HepG2 (cell line): Measurements from ENCODE around the gene RMI1. TPM values are rescaled to one million over a fixed set of nuclear protein-coding genes. Genes with fewer than 3 reads are reported as not detected.

ENCODE experiments used
- ATAC-seq: fragments of 200-7000 bp; cut with Tn5 transposase; 3 replicates; pipeline ENCODE4 v1.9.1; 2020; ENCODE audit warnings: mild to moderate bottlenecking, moderate library complexity
- BruUV-seq: library from RNA; stranded (reverse); fragments of 400-500 nt; replicated peaks from 2 replicates; lab custom pipeline; 2021; lab: Mats Ljungman, UMichigan
- CTCF ChIA-PET: fragments of 300-600 bp; formaldehyde crosslinking; extraction: SDS; loops from one replicate; lab custom pipeline; 2021; ENCODE audit warnings: low total read pairs, inconsistent platforms, low intra/inter-chr PET ratio; lab: Yijun Ruan, JAX
- POLR2A ChIA-PET: fragments of 350-600 bp; sonication (Branson Sonifier 250); formaldehyde crosslinking; loops from one replicate; lab custom pipeline; 2020; ENCODE audit warnings: antibody characterized with exemption, inconsistent platforms; lab: Yijun Ruan, JAX
- DNase-seq: peaks from one replicate; pipeline ENCODE4 v3.0.0-alpha.2; 2015; ENCODE audit warnings: low spot score
- FAIRE-seq: peaks from 3 replicates; lab custom pipeline; 2011; peaks lifted over from hg19 to GRCh38; lab: Jason Lieb, UNC
- H2AFZ ChIP-seq: one replicate; pipeline ENCODE4 v1.6.1; 2011; ENCODE audit warnings: low read length, inconsistent platforms
- H3K27ac ChIP-seq: fragments of 300-600 bp; 3 replicates; pipeline ENCODE4 v1.8.0; 2011; ENCODE audit warnings: mixed run types, mild to moderate bottlenecking, mixed read lengths, low read length, inconsistent platforms; ENCODE audit not compliant: insufficient read depth; ENCODE audit errors: extremely low read length
- H3K27me3 ChIP-seq, 2 experiments: fragments of 200-600 bp in 1 of 2; 2 replicates in 1 of 2; 3 replicates in 1 of 2; pipeline versions ENCODE4 v1.6.0 to v1.8.0; 2011; ENCODE audit warnings: low read length in 2 of 2, mild to moderate bottlenecking in 2 of 2, moderate library complexity in 2 of 2, inconsistent platforms in 1 of 2; ENCODE audit not compliant: insufficient read depth in 2 of 2, control insufficient read depth in 1 of 2
- H3K36me3 ChIP-seq, 2 experiments: fragments of 200-600 bp in 1 of 2; replicated peaks in 1 of 2; 2 replicates in 1 of 2; 3 replicates in 1 of 2; pipeline versions ENCODE4 v1.5.1 to v1.8.0; 2011; ENCODE audit warnings: low read length in 2 of 2, inconsistent platforms in 1 of 2; ENCODE audit not compliant: insufficient read depth in 2 of 2, control insufficient read depth in 1 of 2
- H3K4me1 ChIP-seq: 2 replicates; pipeline ENCODE4 v1.5.1; 2012; ENCODE audit warnings: low read length, inconsistent platforms; ENCODE audit not compliant: insufficient read depth
- H3K4me2 ChIP-seq: 2 replicates; pipeline ENCODE4 v1.6.0; 2011; ENCODE audit warnings: low read depth, low read length, inconsistent platforms
- H3K4me3 ChIP-seq, 3 experiments: fragments of 200-600 bp in 1 of 3; sonication (generic), shearing (Covaris generic) in 1 of 3; replicated peaks in 1 of 3; 2 replicates each; pipeline ENCODE4 v1.5.1; 2011 to 2016; ENCODE audit warnings: low read length in 3 of 3, inconsistent platforms in 2 of 3, low read depth in 2 of 3, mild to moderate bottlenecking in 2 of 3, control low read depth in 1 of 3, mixed read lengths in 1 of 3; ENCODE audit not compliant: insufficient read depth in 1 of 3
- H3K79me2 ChIP-seq: one replicate; pipeline ENCODE4 v1.6.1; 2011; ENCODE audit warnings: low read length, inconsistent platforms; ENCODE audit not compliant: insufficient read depth
- H3K9ac ChIP-seq: 2 replicates; pipeline ENCODE4 v1.6.0; 2011; ENCODE audit warnings: mild to moderate bottlenecking, low read depth, low read length, inconsistent platforms; ENCODE audit not compliant: insufficient read depth
- H3K9me3 ChIP-seq: 2 replicates; pipeline ENCODE4 v1.5.1; 2012; ENCODE audit warnings: mild to moderate bottlenecking, low read length
- H4K20me1 ChIP-seq: 2 replicates; pipeline ENCODE4 v1.6.0; 2011; ENCODE audit warnings: inconsistent platforms, mild to moderate bottlenecking, low read length, moderate library complexity; ENCODE audit not compliant: insufficient read depth
- CTCF ChIP-seq: sonication (generic); formaldehyde crosslinking; IDR thresholded peaks from 2 replicates; pipeline ENCODE4 v1.5.0; 2020; ENCODE audit warnings: mild to moderate bottlenecking, missing genetic modification reagents, moderate library complexity
- ELF4 ChIP-seq: sonication (generic); formaldehyde crosslinking; IDR thresholded peaks from 2 replicates; pipeline ENCODE4 v1.5.0; 2020; ENCODE audit warnings: missing genetic modification reagents, mild to moderate bottlenecking, moderate library complexity, borderline replicate concordance
- FOXA1 ChIP-seq, 2 experiments: fragments of 450-650 bp in 1 of 2; sonication (generic) in 1 of 2; formaldehyde crosslinking in 1 of 2; IDR thresholded peaks; 2 replicates each; pipeline versions ENCODE4 v1.4.0 to v1.6.1; 2016 to 2020; ENCODE audit warnings: missing genetic modification reagents in 1 of 2
- KAT2B ChIP-seq: fragments of 150-350 bp; IDR thresholded peaks from 2 replicates; pipeline ENCODE4 v1.6.1; 2014; ENCODE audit warnings: low read depth, low read length, borderline replicate concordance
- MIXL1 ChIP-seq: IDR thresholded peaks from 2 replicates; pipeline ENCODE4 v1.6.1; 2016
- NR2F1 ChIP-seq, 2 experiments: fragments of 450-650 bp in 1 of 2; formaldehyde crosslinking in 1 of 2; IDR thresholded peaks; 2 replicates each; pipeline versions ENCODE4 v1.5.0 to v1.6.1; 2016 to 2020; ENCODE audit warnings: mild to moderate bottlenecking in 1 of 2, missing compliant biosample characterization in 1 of 2, missing genetic modification reagents in 1 of 2, moderate library complexity in 1 of 2
- PHF21A ChIP-seq: sonication (generic); formaldehyde crosslinking; IDR thresholded peaks from 2 replicates; pipeline ENCODE4 v1.5.0; 2020; ENCODE audit warnings: mild to moderate bottlenecking, missing genetic modification reagents
- RAD51 ChIP-seq: fragments of 450-650 bp; IDR thresholded peaks from 2 replicates; pipeline ENCODE4 v1.6.1; 2016; ENCODE audit warnings: borderline replicate concordance
- RBM22 ChIP-seq: fragments of 200-400 bp; formaldehyde crosslinking; optimal IDR thresholded peaks from 2 replicates; pipeline ENCODE3; 2017; ENCODE audit warnings: mild to moderate bottlenecking, low read length, moderate library complexity
- RXRA ChIP-seq: sonication (generic); formaldehyde crosslinking; IDR thresholded peaks from 2 replicates; pipeline ENCODE4 v1.5.1; 2020; ENCODE audit warnings: missing genetic modification reagents
- ZNF282 ChIP-seq: fragments of 450-650 bp; IDR thresholded peaks from 2 replicates; pipeline ENCODE4 v1.6.1; 2018; ENCODE audit not compliant: partially characterized antibody
- ZNF441 ChIP-seq: sonication (generic); formaldehyde crosslinking; IDR thresholded peaks from 2 replicates; pipeline ENCODE4 v1.7.0; 2021; ENCODE audit warnings: missing genetic modification reagents, borderline replicate concordance
- ZNF784 ChIP-seq: sonication (generic); formaldehyde crosslinking; IDR thresholded peaks from 2 replicates; pipeline ENCODE4 v1.5.1; 2020; ENCODE audit warnings: missing genetic modification reagents, mild to moderate bottlenecking, borderline replicate concordance
- WGBS: methylation state at CpG from one replicate; pipeline ENCODE4 v1.1.6; 2017; ENCODE audit warnings: low lambda C conversion rate; 5-methylcytosine and 5-hydroxymethylcytosine counted together
- in situ Hi-C: cut with HindIII; loops from 2 replicates; pipeline ENCODE4 v1.10.0; 2017; ENCODE audit warnings: low pct_unique_long_range_greater_than_20kb; ENCODE audit not compliant: extremely low pct_ligation_motif_present
- intact Hi-C: fragments of 100-400 bp; cut with micrococcal nuclease; formaldehyde crosslinking; loops from one replicate; pipeline ENCODE4 v1.10.0; 2022; ENCODE audit not compliant: unreplicated experiment
- polyA plus RNA-seq, 8 experiments: library from polyadenylated mRNA; depleted of rRNA in 3 of 8; stranded (reverse) in 7 of 8; unstranded in 1 of 8; fragments of >200 nt; fragmentation: Illumina TruSeq in 4 of 8; extraction: Trizol in 4 of 8; gene quantifications; 2 replicates each; pipeline versions ENCODE4 v1.2.1 to v1.2.3, GENCODE V29; 2011 to 2016; ENCODE audit warnings: low read depth in 4 of 8, missing spikeins in 1 of 8, mixed read lengths in 1 of 8; ENCODE audit not compliant: insufficient read depth in 1 of 8
- total RNA-seq, 5 experiments: library from RNA; depleted of rRNA; stranded (reverse); fragments of >200 nt; fragmentation: Illumina TruSeq; extraction: Trizol; gene quantifications; 2 replicates each; pipeline ENCODE4 v1.2.3, GENCODE V29; 2016; ENCODE audit warnings: low read depth in 1 of 5
- TF ChIP-seq, protein P1 (sequence below): sonication (generic); formaldehyde crosslinking; IDR thresholded peaks from 2 replicates; pipeline ENCODE4 v1.4.0; 2020; ENCODE audit warnings: missing genetic modification reagents; ENCODE audit errors: not compliant biosample characterization
- TF ChIP-seq, protein P2 (sequence below): sonication (generic); formaldehyde crosslinking; IDR thresholded peaks from 2 replicates; pipeline ENCODE4 v1.9.0; 2021; ENCODE audit warnings: mild to moderate bottlenecking, missing genetic modification reagents

RMI1 gene
- total and polyA plus RNA-seq, 2 of the 13 experiments (the other 11 are each of a cell fraction or from before 2014, with no cell fraction given), result 0.54 to 3.7 TPM

DNA sequence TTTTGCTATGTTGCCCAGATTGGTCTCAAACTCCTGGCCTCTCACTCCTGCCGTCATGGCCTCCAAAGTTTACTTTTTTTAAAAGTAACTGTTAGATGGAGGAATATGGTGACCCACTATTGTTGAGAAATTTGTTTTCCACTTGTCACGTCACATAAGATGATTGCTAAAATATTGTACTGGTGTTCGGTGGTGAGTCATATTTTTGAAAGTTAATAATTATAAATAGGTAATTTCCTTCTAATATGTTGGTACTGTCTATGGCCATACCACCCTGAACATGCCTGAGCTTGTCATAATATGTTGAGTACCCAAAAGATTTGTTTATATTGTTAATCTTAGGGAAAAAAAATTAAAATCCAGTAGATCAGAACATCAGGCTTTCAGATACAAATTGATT, 22.6 kb downstream of the RMI1 start:
- Histone ChIP-seq H3K27ac (no peak overlapping the region), H3K27me3 (no peaks in the 10 kb centered on the region), H3K36me3 (peaks cover 0 to 23% of the 10 kb centered on the region in 2 experiments; a peak in 4 of 5 replicates), H3K9me3 (no peaks in the 10 kb centered on the region), H3K79me2 (no peaks in the 10 kb centered on the region), H3K9ac (no peak overlapping the region), H3K4me2 (no peak overlapping the region), H2AFZ (no peak overlapping the region), H3K4me1 (no peaks in the 10 kb centered on the region), H3K4me3 (no peak overlapping the region), H4K20me1 (no peaks in the 10 kb centered on the region)
- ATAC-seq (no peak), DNase-seq (no peak), FAIRE-seq (no peak)
- 96% methylated on average over 3 of the region's 3 CpGs for WGBS
- ChIA-PET POLR2A (interaction anchor here (1.5 kb wide), 1 partner anchor 22 kb away, joined by 4 read pairs; the partner anchor contains the start of gene RMI1), CTCF (no interaction called here)
- intact Hi-C loops, result no loop called here
- no TSS peak for BruUV-seq
- TF ChIP-seq FOXA1 (IDR thresholded peaks at IDR 0.05) (no peak), FOXA1 (CRISPR knock-in tag; IDR thresholded peaks at IDR 0.05) (no peak), NR2F1 (CRISPR knock-in tag; IDR thresholded peaks at IDR 0.05) (no peak), RXRA (no peak), KAT2B (no peak), CTCF (CRISPR knock-in tag) (no peak), MIXL1 (CRISPR knock-in tag) (no peak), RBM22 (no peak), PHF21A (CRISPR knock-in tag) (no peak), ZNF441 (CRISPR knock-in tag) (no peak), RAD51 (no peak), ELF4 (CRISPR knock-in tag) (no peak), ZNF784 (CRISPR knock-in tag) (no peak), ZNF282 (no peak)
- TF ChIP-seq, protein P1, sequence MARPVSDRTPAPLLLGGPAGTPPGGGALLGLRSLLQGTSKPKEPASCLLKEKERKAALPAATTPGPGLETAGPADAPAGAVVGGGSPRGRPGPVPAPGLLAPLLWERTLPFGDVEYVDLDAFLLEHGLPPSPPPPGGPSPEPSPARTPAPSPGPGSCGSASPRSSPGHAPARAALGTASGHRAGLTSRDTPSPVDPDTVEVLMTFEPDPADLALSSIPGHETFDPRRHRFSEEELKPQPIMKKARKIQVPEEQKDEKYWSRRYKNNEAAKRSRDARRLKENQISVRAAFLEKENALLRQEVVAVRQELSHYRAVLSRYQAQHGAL (CRISPR knock-in tag), result no peak
- TF ChIP-seq, protein P2, sequence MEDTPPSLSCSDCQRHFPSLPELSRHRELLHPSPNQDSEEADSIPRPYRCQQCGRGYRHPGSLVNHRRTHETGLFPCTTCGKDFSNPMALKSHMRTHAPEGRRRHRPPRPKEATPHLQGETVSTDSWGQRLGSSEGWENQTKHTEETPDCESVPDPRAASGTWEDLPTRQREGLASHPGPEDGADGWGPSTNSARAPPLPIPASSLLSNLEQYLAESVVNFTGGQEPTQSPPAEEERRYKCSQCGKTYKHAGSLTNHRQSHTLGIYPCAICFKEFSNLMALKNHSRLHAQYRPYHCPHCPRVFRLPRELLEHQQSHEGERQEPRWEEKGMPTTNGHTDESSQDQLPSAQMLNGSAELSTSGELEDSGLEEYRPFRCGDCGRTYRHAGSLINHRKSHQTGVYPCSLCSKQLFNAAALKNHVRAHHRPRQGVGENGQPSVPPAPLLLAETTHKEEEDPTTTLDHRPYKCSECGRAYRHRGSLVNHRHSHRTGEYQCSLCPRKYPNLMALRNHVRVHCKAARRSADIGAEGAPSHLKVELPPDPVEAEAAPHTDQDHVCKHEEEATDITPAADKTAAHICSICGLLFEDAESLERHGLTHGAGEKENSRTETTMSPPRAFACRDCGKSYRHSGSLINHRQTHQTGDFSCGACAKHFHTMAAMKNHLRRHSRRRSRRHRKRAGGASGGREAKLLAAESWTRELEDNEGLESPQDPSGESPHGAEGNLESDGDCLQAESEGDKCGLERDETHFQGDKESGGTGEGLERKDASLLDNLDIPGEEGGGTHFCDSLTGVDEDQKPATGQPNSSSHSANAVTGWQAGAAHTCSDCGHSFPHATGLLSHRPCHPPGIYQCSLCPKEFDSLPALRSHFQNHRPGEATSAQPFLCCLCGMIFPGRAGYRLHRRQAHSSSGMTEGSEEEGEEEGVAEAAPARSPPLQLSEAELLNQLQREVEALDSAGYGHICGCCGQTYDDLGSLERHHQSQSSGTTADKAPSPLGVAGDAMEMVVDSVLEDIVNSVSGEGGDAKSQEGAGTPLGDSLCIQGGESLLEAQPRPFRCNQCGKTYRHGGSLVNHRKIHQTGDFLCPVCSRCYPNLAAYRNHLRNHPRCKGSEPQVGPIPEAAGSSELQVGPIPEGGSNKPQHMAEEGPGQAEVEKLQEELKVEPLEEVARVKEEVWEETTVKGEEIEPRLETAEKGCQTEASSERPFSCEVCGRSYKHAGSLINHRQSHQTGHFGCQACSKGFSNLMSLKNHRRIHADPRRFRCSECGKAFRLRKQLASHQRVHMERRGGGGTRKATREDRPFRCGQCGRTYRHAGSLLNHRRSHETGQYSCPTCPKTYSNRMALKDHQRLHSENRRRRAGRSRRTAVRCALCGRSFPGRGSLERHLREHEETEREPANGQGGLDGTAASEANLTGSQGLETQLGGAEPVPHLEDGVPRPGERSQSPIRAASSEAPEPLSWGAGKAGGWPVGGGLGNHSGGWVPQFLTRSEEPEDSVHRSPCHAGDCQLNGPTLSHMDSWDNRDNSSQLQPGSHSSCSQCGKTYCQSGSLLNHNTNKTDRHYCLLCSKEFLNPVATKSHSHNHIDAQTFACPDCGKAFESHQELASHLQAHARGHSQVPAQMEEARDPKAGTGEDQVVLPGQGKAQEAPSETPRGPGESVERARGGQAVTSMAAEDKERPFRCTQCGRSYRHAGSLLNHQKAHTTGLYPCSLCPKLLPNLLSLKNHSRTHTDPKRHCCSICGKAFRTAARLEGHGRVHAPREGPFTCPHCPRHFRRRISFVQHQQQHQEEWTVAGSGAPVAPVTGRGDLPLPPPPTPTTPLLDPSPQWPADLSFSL (CRISPR knock-in tag), result no peak
- in situ Hi-C loops, result no loop called here
